Activated T-helper 1 cell treated with anti-CD3 and anti-CD28 coated beads, Interleukin-2, amount 50 U/mL, for 16 hours (primary cell): ENCODE results near the gene SULT1C3.
"Not testable (repeated sequence)": the region's sequence is repeated elsewhere in the genome, so short reads cannot be mapped to it uniquely, and the experiment has no call there.

ENCODE experiments used
- DNase-seq, 2 donors: peaks; one replicate each; pipeline ENCODE4 v3.0.0-alpha.2; 2020; ENCODE audit warnings: low read depth in 1 of 2, low spot score in 1 of 2

The SULT1C3 gene

DNA sequence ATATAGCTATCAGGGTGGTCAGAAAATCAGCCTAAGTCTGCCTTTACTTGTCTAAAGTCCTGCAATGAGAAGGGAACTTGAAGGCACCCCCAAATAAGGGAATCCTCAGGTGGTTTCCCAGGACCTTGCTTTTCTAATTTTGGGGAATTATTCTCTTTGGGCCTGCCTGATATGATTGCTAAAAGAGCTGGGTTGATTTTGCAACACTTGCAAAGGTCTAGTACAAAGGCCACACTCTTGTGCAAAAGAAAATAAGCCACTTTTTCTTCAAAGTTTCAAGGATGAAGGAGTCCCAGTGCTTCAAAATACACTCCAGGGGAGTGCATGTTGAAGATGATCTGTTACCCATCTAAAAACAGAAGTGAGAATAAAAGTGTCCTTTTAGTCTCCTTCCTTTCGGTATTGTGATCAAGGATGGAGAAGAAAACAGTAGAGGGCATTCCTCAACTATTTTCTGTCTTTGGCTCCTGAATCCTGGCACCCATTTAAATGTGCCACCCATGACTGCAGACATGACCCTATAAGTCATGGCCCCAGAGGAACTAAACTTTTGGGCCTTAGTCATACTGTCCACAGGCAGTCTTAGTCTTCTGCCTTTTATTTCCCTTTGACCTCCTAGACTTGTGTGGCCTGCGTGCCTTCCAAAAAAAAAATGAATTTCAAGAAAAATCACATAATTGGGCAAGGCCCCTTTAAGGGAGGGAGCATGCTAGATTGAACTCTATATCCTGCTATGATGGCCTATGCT, 5.1 kb downstream of the SULT1C3 start:
- no peak for DNase-seq

DNA sequence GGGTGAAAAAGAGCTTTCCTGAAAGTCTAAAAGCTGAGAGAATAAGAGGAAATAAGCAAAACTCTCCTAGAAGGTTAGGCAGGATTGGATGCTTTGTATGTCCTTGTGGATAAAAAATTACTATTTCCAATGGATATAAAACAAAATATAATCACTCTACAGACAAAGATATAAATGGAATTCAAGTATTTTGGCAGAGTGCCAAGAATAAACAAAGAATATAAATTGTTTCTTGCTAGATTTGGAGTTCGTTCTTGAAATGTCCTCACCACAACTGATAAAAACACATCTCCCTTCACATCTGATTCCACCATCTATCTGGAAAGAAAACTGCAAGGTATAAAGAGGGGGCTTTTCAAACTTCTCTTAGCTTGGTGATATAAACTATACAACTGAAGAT, 13.3 kb downstream of the SULT1C3 start:
- no peak for DNase-seq

DNA sequence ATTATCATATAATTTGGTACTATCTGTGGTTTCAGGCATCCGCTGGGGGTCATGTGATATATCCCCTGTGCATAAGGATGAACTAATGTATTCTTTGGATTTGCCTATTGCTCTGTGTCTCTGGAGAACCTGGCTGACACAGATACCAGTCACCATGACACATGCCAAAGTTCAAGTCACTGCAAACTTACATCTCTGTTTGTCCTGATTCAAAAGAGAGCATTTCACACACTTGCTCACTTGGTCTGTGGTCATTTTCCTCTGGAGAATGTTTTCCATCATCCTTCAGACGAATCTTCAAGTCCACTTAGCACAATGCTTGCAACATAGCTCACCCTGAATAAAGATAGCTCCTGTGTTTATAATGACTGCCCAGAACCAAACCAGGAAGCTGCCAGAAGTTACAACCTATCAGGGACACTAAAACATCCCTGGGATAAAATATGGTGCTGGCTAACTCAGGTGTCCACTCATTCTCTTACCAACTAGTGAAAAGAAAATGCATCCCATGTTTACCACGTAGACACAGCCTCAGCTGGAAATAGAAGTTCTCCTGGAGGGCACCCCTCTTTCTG, 18.1 kb downstream of the SULT1C3 start:
- no peak for DNase-seq

DNA sequence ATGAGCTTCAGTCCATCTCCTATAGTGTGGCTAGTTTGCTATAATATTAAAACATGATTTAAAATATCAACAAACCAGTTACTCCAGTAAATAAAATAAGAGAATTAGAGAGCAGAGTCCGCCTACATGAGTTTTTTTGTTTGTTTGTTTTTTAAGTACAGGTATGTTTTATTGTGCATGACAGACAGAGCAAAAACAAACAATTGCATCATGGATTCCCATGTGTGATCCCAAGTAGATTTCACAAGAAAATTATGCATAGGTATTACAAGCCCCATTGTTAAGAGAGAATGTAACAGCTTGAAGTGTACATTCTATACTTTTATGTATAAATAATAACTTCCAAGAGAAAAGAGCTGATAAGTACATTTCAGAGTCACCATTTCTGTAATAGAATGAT, 21.0 kb downstream of the SULT1C3 start:
- DNase-seq: no peak

DNA sequence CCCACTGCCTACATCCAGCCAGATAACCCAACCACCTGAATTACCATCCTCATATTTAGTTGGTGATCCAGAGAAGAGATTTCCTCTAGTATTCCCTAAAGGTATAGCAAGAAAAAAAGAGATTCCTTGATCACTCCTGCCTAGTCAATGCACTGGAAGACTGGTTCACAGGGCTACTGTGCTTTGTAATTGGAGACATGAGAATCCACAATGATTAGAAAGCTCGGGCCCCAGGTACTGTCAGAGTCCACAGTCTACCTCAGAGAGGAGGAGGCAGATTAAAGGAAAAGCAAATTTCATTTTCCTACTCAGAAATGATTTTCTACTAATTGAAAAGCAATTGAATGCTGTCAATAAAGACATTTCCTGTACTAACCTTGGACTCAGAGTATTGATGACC, 22.3 kb downstream of the SULT1C3 start:
- DNase-seq: no peak

DNA sequence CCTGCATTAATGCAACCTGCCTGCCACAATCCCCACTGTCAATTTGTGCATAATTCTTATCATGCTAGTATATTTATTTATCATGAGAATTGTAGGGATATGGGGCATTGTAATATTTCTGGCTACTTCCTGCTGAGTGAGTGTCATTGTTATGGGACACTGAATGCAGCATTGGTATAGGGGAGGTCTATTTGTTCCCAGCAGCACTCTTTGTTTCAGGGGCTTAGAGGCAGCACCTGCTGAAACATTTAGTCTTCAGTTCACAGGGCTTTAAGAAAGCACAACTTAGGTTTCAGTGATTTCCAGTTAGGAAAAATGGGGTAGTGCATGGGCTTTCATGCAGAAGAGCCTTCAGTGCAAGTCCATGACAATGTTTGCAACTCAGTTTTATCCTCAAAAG, 23.6 kb downstream of the SULT1C3 start:
- no peak for DNase-seq

DNA sequence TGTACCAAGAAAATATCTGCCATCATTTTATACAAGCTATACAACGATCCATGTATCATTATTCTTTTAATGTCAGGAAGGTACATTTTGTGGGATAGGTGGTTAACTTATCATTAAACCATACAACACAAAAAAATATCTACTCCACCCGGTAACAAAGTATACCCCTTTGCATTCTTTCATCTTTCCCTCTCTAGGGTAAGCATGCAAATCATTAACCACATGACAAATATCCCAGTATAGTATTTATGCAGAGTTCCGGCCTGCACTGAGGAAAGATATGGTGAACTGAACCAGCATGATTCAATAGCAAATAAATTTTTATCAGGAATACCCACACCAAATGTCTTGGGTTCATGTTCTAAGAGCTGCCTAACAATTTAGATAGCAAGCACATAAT, 26.4 kb downstream of the SULT1C3 start:
- no peak for DNase-seq

DNA sequence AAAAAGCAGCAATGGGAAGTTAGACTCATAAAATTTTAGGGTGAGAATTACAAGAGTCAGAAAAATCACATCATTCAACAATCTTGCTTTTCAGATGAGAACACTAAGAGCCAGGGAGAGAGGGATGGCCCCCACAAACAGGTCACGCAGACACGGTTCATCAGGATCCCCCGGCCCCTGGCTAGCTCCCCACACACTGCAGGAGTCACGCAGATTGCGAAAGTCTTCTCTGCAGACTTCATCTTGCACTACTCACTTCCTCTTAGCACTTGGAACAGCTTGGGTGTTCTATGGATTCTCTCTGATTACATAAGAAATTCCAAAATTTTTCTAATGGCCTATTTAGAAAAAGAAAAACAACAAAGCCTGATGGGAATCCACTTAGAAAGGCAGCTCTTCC, 27.3 kb downstream of the SULT1C3 start:
- DNase-seq: no peak

DNA sequence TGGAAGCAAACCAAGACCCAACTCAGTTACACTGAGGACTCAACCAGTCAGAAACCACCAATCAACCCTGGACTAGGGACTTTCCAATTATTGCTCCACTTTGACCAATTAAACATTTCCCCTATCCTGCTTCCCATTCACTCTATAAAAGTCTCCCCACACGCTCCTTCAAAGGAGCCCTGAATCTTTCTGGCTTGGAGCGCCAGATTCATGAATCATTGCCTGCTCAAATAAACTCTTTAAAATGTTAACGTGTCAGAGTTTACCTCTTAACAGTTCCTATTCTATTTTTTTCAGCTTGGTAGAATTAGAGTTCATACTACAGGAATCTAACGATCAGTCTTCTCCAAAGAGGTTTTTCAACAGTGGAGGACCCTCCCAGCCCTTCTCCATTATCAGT, 28.2 kb downstream of the SULT1C3 start:
- DNase-seq: no peak

DNA sequence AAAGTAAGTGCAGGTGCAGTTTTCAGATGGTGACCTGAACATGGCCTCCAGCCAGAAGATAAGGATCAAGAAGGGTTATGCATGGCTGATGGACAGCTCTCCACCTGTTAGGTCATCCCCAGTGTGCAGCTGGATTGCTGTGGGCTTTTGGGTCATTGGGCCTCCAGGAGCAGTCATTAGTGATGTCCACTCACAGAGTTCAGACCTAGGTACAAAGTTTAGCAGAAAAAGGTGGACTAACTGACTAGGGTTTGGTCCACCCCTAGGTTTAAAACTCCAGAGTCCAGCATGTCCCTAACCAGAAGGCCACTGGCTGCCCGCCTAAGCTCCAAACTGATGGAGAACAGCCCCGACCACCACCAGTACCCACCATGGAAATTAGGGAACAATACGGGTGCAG, 30.6 kb downstream of the SULT1C3 start:
- no peak for DNase-seq

DNA sequence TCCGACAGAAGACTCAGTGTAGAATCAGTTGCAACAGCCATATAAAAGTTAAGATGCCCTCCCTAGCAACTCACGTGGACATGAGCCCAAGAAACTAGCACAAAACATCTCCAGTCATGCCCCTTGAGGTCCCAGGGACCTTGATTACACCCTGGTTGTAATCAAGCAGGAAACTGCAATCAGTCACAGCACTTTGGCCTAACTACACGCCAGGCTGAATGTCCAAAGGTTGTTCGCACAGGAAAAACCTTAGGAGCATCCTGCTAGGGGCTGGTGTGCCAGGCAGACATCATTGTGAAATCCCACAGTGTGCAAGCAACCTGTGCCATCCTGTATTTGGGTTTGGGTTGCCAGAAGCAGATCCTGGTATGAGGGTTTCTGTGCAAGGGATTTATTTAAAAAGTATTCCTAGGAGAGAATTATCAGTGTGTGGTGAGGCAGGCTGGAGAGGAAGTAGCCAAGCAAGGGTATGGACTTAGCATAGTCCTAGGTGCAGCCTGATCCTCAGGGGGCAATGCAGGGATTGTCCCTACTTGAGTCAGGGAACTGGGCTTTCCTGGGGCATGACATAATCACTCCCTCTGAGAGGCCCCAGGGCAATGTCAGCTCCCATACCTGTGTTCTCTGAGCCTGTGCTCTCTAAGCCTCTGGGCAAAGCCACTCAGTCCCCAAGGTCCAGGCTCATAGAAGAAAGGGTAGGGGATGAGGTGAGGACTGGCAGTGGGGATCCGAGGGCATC, 31.2 kb downstream of the SULT1C3 start:
- no peak for DNase-seq

DNA sequence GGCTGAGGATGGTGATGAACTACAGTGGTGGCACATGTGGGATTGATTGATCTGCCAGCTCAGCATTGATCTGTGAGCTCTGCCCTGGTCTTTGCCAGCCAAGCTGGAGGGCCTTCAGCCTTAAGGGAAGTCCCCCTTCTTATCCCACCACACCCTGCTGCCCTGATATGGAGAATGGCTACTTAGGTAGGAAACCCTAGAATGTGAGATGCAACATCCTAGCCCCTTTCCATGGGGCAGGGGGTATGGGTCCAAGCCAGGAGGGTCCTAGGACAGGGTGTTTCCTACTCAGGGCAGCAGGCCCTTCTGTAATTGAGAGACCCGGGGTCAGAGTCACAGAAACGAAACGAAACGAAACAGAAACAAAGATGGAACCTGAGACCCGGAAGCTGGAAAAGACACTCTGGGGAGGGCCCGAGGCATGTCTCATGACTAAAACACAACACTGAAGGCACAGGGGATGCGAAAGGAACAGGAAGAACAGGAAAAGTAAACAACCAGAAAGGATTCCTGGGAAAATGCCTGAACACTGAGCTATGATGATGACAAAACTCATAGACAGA, 32.0 kb downstream of the SULT1C3 start:
- DNase-seq: no peak

DNA sequence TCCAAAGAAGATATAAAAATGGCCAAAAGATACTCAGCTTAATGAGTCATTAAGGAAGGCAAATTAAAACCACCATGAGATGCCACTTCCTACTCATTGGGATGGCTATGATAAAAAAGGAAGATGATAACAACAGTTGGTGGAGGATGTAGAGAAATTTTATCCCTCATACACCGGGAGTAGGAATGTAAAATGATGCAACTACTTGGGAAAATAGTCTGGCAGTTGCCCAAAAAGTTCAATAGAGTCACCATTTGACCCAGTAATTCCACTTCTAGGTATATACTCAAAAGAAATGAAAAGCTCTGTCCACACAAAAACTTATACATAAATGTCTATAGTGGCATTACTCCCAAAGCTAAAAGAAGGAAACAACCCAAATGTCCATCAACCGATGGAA, 38.9 kb downstream of the SULT1C3 start:
- DNase-seq: no peak

DNA sequence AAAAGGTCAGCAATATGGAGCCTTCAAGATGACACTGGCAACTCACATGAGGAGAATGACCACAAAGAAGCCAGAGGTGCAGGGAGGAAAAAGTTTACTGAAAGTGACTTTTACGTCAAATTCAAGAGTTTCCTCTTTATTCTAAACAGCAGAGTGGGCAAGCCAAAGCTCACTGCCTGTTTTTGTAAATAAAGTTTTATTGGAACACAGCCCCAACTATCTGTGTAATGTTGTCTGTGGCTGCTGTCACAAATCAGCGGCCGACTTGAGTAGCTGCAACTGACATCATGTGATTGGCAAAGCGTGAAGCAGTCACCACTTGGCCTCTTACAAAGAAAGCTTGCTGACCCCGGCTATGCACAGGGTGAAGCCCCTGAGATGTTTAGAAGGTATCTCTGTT, 39.7 kb downstream of the SULT1C3 start:
- no peak for DNase-seq

DNA sequence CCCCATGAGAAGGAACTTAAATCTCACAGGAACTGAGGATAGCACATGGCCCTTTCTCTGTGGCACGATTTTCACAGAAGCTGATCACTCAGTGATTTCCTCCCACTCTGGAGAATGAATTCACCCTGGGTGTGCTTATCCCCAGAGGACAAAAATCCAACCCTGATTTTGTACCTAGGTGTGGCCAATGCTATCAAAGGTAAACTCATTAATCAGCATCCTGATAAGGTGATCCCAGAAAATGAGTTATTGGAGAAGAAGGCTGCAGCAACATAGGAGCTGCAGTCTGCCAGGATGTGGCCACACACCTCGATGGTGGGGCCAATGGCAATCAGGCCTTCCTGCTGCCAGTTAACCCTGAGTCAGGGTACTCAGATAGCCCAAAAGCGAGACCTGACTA, 40.7 kb downstream of the SULT1C3 start:
- no peak for DNase-seq

DNA sequence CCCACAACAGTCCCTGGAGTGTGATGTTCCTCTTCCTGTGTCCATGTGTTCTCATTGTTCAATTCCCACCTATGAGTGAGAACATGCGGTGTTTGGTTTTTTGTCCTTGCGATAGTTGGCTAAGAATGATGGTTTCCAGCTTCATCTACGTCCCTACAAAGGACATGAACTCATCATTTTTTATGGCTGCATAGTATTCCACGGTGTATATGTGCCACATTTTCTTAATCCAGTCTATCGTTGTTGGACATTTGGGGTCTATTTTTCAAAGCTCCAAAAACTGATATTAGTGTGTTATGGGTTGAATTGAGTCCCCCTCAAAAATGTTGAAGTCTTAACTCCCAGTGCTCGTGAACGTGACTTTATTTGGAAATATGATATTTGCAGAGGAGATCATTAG, 44.8 kb downstream of the SULT1C3 start:
- not testable (repeated sequence) for DNase-seq

DNA sequence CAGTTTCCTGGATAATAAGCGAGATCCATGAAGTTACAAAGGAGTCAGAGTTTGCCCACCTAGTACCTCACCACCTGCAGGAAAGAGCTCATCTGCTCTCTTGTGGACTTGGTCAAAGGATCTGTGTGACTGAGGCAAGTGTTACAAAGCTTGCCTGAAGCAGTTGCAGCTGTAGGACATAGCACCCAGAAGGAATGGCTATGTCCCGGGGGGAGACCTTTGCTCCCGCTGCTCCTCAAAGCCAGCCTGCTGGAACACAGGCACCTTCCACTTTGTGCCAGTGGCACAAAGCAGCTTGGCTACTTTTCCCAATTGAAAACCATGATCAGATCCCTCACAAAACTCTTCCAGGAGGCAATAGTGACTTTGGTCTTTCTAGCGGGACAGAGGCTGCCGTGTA, 45.8 kb downstream of the SULT1C3 start:
- no peak for DNase-seq

DNA sequence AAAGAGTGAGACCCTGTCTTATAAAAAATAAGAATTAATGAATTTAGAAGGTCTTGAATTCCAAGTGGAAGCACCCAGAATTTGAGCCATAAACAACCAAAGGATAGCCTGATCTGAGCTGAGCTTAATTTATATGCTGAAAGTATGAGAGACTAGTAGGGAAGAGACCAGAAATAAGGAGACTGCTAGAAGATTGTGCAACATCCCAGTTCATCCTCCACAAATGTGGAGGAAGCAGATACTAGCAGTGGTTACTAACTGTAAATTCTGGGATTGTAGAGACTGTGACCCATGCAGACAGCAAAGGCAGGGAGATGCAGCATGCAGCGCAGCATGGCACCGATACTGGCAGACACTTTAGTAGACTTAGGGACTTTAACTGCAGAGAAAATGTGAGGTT, 47.4 kb downstream of the SULT1C3 start:
- no peak for DNase-seq

DNA sequence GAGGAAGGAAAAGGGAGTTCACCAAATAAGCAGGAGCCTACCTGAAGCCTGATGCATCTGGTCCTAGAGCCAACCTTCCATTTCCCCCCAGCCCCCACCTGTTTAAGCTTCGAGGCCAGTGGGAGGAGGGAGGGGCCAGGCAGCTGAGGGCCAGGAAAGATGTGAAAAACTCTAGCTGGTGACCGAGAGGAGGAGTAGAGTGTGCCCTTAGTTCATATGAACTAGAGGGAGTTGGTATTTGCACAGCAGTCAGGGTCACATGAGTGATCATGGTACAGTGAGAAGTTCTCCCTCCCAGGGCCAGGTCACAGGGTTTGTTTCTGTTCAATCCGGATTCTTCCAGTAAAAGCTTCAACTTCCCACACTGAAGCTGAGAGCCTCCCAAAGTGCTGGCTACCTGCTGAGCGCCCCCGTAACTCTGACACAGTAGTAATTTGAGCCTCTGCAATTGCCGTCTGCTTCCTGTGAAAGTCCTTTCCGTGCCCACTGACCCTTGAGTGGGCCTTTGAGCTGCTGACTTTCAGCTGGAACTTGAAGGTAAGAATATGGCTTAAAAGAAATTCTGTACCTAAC, 48.9 kb downstream of the SULT1C3 start, which contains the start of gene SULT1C2:
TSS of gene SULT1C2 (plus strand) at position 362 of the 573 bp plus-strand sequence. CDS start 4,773 bp downstream, outside the sequence.
- DNase-seq: no peak

DNA sequence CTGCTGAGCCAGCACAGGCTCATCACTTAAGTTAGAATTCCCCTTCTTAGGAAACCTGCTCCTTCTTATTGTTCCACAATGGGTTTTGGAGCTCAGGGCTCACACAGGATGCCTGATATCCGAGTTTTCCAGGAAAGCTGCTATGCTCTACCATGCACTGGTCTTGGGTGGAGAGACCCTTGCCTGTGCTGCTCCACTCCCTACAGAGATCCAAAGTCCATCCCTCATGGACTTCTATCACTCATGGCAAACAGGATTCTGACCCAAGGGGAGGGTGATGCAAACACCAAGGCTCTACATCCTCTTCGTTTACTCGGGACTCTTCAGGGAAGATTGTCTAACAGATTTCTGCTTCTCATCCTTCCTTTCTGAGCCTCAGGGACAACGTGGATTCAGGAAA, 54.1 kb downstream of the SULT1C3 start:
- DNase-seq: no peak

DNA sequence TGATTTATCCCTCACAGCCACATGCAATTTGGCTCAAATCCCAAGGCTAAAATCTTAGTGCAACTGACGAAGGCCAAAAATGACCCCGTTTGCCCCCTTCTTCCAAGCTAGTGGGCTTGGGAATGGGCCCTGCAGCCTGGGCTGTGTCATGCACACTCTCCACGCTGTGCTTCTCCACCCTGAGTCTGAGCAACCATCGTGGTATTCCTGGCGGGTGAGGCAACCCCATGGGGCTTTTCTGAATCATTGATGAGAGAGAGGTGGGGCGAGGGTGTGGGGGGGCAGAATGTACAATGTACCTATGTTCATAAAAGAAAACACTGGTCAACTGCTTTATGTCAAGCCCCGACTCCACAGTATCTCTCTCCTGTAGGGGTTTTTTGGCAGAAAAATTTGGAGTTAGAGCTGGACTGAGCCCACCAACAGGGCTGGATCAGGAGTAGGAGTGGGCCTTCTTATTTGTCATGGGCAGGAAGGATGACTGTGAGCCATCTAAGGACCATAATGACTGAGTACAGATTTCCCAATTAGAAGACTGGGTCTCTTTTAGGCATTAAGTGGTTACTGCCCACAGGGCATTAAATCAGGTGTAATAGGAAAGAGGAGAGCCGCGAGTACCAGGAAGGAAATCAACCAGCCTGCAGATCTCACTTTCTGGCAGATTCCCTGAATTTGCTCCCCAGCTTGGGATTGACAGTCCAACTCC, 57.8 kb downstream of the SULT1C3 start:
- DNase-seq: no peak
